Measurements from ENCODE around the gene DNAJB11. TPM values are rescaled to one million over a fixed set of nuclear protein-coding genes. Genes with fewer than 3 reads are reported as not detected.

DNAJB11 gene
- total RNA-seq, 1 donor from 2014 or later = 43.8 TPM

GRCh38 chr3:186608624-186609215 is 38.2 kb downstream of the DNAJB11 start:
- no peak for TF ChIP-seq CTCF (IDR thresholded peaks at IDR 0.05)
- no peaks in the 10 kb centered on the region for H3K27me3 ChIP-seq
- intact Hi-C loops (cut with DNase I) = no loop called here
- no peak for DNase-seq
- H3K9me3 ChIP-seq = no peaks in the 10 kb centered on the region
- H3K4me1 ChIP-seq = no peaks in the 10 kb centered on the region
- no peak overlapping the region for H3K4me3 ChIP-seq
- H3K27ac ChIP-seq = no peak overlapping the region
- no peak for ATAC-seq
- no peaks in the 10 kb centered on the region for H3K36me3 ChIP-seq

- ATAC-seq (peak; percentile 66), DNase-seq (no peak)
- Histone ChIP-seq H3K27me3 (peaks cover 4% of the 10 kb centered on the region), H3K36me3 (no peaks in the 10 kb centered on the region), H3K27ac (no peak overlapping the region), H3K4me3 (no peak overlapping the region), H3K4me1 (no peaks in the 10 kb centered on the region), H3K9me3 (no peaks in the 10 kb centered on the region)
- intact Hi-C loops (cut with DNase I) = no loop called here
- no peak for TF ChIP-seq CTCF (IDR thresholded peaks at IDR 0.05)
Measured at GRCh38 chr3:186609247-186609868, 38.8 kb downstream of the DNAJB11 start.

DNA sequence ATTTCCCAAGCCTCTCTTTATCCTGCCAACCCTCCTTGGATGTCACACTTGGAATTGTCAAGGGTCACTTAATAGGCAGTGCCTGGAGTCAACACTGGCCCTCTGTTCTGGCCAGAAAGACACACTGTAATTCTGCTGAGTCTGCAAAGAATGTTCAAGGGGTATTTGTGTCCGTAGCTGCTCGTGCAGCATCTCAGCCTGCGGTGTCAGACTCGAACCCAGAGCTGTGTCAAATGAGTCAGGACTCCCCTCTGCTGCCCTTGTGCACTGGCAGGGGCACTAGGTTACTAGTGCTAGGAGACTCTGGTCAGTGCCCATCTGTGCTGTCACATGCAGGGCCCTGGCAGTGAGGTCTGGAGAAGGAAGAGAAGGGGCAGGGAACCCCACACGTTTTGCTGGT is 41.5 kb downstream of the DNAJB11 start:
- no peak overlapping the region for H3K27ac ChIP-seq

GRCh38 chr3:186612721-186613636 is 42.5 kb downstream of the DNAJB11 start, which contains the start of gene AHSG:
TSS of gene AHSG (plus strand) at chr3:186613060. CDS start at chr3:186613142, 82 bp downstream.
- Histone ChIP-seq H3K36me3 (no peaks in the 10 kb centered on the region), H3K4me3 (no peak within 1 kb of the TSS), H3K27me3 (peaks cover 15% of the 10 kb centered on the region), H3K9me3 (no peaks in the 10 kb centered on the region), H3K27ac (no peak within 1 kb of the TSS), H3K4me1 (no peaks in the 10 kb centered on the region)
- intact Hi-C loops (cut with DNase I) = loop anchor here (5.0 kb wide), 1 partner anchor 204 kb away; no protein-coding TSS in a partner anchor
- DNase-seq (no peak), ATAC-seq (no peak)
- no peak for TF ChIP-seq CTCF (IDR thresholded peaks at IDR 0.05)

More for the DNA sequence above, 41.5 kb downstream of the DNAJB11 start:
- intact Hi-C loops (cut with DNase I) = loop anchor here (5.0 kb wide), 1 partner anchor 205 kb away; no protein-coding TSS in a partner anchor
- H3K9me3 ChIP-seq = no peaks in the 10 kb centered on the region
- H3K27me3 ChIP-seq = peaks cover 11% of the 10 kb centered on the region
- H3K4me3 ChIP-seq = no peak overlapping the region
- no peaks in the 10 kb centered on the region for H3K4me1 ChIP-seq
- TF ChIP-seq CTCF (IDR thresholded peaks at IDR 0.05) = no peak
- no peak for ATAC-seq
- DNase-seq = no peak
- H3K36me3 ChIP-seq = no peaks in the 10 kb centered on the region

GRCh38 chr3:186613637-186614265 is 43.2 kb downstream of the DNAJB11 start:
- Histone ChIP-seq H3K4me3 (no peak overlapping the region), H3K27me3 (peaks cover 16% of the 10 kb centered on the region), H3K4me1 (no peaks in the 10 kb centered on the region), H3K27ac (no peak overlapping the region), H3K9me3 (no peaks in the 10 kb centered on the region), H3K36me3 (no peaks in the 10 kb centered on the region)
- intact Hi-C loops (cut with DNase I) = loop anchor here (5.0 kb wide), 1 partner anchor 204 kb away; no protein-coding TSS in a partner anchor
- DNase-seq (no peak), ATAC-seq (no peak)
- no peak for TF ChIP-seq CTCF (IDR thresholded peaks at IDR 0.05)

Measured in upper lobe of right lung (tissue), 1 donor.